GM10248 (cell line): ENCODE data around the gene LYZ.

ENCODE experiments used
- CTCF ChIA-PET: fragments of 300-600 bp; sonication (Branson Sonifier 250); formaldehyde crosslinking; extraction: SDS; loops from one replicate; lab custom pipeline; 2021; ENCODE audit warnings: antibody characterized with exemption; lab: Yijun Ruan, JAX
- POLR2A ChIA-PET: fragments of 350-650 bp; sonication (Branson Sonifier 250); formaldehyde crosslinking; extraction: SDS; loops from one replicate; lab custom pipeline; 2020; ENCODE audit warnings: antibody characterized with exemption; lab: Yijun Ruan, JAX
- DNase-seq: peaks from one replicate; pipeline ENCODE4 v3.0.0; 2012; ENCODE audit errors: extremely low spot score
- TF ChIP-seq, protein P1 (sequence below): IDR thresholded peaks from 2 replicates; pipeline ENCODE4 v1.5.1; 2012; ENCODE audit warnings: mild to moderate bottlenecking, low read depth; ENCODE audit errors: extremely low read depth, missing control alignments, control extremely low read depth

The LYZ gene

DNA sequence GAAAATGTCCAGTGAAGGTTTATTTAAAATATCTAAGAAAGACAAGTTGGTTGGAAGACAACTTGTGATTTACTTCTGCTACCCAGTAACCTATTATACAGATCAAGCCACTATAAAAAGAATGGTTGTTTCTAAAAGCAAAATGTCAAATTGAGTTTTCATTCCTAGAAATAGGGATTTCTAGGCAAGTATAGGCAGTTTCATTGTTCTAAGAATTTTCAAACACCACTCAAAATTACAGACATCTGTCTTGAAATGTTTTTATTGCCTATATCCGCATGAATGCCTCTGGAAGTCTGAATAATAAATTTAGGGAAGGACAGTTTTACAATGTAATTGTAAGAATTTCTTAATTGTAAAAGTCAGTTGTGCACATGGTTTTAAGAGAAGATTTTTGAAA, 20.0 kb downstream of the LYZ start:
- POLR2A ChIA-PET, result no interaction called here
- no peak for DNase-seq
- CTCF ChIA-PET, result interaction anchor here (0.9 to 1.5 kb wide), 5 partner anchors 9 to 272 kb away, joined by 3 to 6 read pairs (median 4); no protein-coding TSS in a partner anchor
- TF ChIP-seq, protein P1, sequence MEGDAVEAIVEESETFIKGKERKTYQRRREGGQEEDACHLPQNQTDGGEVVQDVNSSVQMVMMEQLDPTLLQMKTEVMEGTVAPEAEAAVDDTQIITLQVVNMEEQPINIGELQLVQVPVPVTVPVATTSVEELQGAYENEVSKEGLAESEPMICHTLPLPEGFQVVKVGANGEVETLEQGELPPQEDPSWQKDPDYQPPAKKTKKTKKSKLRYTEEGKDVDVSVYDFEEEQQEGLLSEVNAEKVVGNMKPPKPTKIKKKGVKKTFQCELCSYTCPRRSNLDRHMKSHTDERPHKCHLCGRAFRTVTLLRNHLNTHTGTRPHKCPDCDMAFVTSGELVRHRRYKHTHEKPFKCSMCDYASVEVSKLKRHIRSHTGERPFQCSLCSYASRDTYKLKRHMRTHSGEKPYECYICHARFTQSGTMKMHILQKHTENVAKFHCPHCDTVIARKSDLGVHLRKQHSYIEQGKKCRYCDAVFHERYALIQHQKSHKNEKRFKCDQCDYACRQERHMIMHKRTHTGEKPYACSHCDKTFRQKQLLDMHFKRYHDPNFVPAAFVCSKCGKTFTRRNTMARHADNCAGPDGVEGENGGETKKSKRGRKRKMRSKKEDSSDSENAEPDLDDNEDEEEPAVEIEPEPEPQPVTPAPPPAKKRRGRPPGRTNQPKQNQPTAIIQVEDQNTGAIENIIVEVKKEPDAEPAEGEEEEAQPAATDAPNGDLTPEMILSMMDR, result no peak

DNA sequence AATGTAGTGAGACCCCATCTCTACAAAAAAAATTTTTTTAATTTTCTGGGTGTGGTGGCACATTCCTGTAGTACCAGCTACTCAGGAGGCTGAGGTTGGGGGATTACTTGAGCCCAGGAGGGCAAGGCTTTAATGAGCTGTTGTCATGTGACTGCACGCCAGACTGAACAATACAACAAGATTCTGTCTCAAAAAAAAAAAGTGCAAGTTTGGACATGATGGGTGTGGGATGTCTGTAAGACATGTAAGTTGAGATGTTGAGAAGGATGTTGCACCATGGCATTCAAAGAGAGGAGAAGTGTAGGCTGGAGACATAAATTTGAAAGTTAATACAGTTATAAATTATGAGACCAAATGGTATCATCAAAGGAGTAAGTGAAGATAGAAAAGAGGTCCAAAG, 34.9 kb downstream of the LYZ start:
- TF ChIP-seq, protein P1, result no peak
- POLR2A ChIA-PET, result no interaction called here
- no peak for DNase-seq
- CTCF ChIA-PET, result interaction anchor here (1.4 kb wide), 1 partner anchor 188 kb away, joined by 4 read pairs; no protein-coding TSS in a partner anchor

- no peak for DNase-seq
- ChIA-PET CTCF (interaction anchor here (0.8 to 2.6 kb wide), 10 partner anchors 10 to 254 kb away, joined by 3 to 9 read pairs (median 5); no protein-coding TSS in a partner anchor), POLR2A (no interaction called here)
- TF ChIP-seq, protein P1, result no peak
Measured at GRCh38 chr12:69385038-69385437, 36.9 kb downstream of the LYZ start.

- POLR2A ChIA-PET, result interaction anchor here (0.7 kb wide), 1 partner anchor 172 kb away, joined by 7 read pairs; no protein-coding TSS in a partner anchor
Measured at GRCh38 chr12:69386921-69387320, 38.7 kb downstream of the LYZ start.

GRCh38 chr12:69388371-69388770, 40.2 kb downstream of the LYZ start:
- DNase-seq, result peak; percentile 15
- ChIA-PET POLR2A (no interaction called here), CTCF (interaction anchor here (0.8 to 2.6 kb wide), 6 partner anchors 19 to 252 kb away, joined by 3 to 32 read pairs (median 8); partner anchors contain the start of gene FRS2)
- TF ChIP-seq, protein P1, result peak; percentile 27

More at GRCh38 chr12:69386921-69387320, 38.7 kb downstream of the LYZ start:
- TF ChIP-seq, protein P1, result no peak
- CTCF ChIA-PET, result interaction anchor here (1.1 to 2.2 kb wide), 2 partner anchors 41 to 184 kb away, joined by 3 to 11 read pairs; no protein-coding TSS in a partner anchor
- DNase-seq, result no peak

DNA sequence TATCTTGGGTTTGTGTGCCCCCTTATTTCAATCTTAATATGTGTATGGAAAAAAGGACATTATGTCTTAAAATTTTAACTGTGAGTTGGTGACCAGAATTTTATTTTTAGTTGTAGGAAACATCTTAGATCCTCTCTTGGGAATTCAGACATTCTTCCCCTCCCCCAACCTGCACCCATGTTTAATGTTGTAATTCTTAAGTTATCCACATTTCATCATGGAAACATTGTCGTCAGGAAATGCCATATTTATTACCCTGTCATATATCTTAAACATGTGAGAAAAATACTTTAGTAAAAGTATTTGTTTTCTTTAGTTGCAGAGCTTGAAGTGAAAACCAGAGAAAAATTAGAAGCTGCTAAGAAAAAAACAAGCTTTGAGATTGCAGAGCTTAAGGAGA, 41.6 kb downstream of the LYZ start:
- POLR2A ChIA-PET, result no interaction called here

More for the DNA sequence above, 41.6 kb downstream of the LYZ start:
- DNase-seq, result no peak
- TF ChIP-seq, protein P1, result no peak
- CTCF ChIA-PET, result interaction anchor here (1.0 to 2.6 kb wide), 4 partner anchors 27 to 250 kb away, joined by 4 to 32 read pairs (median 10); partner anchors contain the start of gene FRS2
